ENCODE results near the gene PRKAG3.

GRCh38 chr2:218827701-218828476 lies 3.7 kb downstream of the PRKAG3 start:
- TF ChIP-seq POLR2AphosphoS5 (IDR thresholded peaks at IDR 0.05; ENCODE audit: borderline replicate concordance, low read depth, low read length) (no peak), EZH2 (IDR thresholded peaks at IDR 0.05) (no peak), FOXP2 (optimal IDR thresholded peaks at IDR 0.05; ENCODE audit: control extremely low read depth, extremely low read length, insufficient read depth) (no peak)
